Activated naive CD8-positive, alpha-beta T cell treated with anti-CD3 and anti-CD28 coated beads for 36 hours (primary cell): ENCODE results near the gene ELOF1. TPM values are rescaled to one million over a fixed set of nuclear protein-coding genes. Genes with fewer than 3 reads are reported as not detected.
"Not testable (repeated sequence)": the region's sequence is repeated elsewhere in the genome, so short reads cannot be mapped to it uniquely, and the experiment has no call there.

Experiments
- DNase-seq: peaks from one replicate; pipeline ENCODE4 v3.0.0; 2021
- H3K27ac Mint-ChIP-seq: one replicate; pipeline ENCODE4 v1.8.0; 2022; ENCODE audit warnings: mild to moderate bottlenecking, moderate library complexity, mixed read lengths
- H3K27me3 Mint-ChIP-seq: one replicate; pipeline ENCODE4 v1.8.0; 2022; ENCODE audit warnings: mild to moderate bottlenecking, mixed read lengths
- H3K36me3 Mint-ChIP-seq: one replicate; pipeline ENCODE4 v1.8.0; 2021; ENCODE audit warnings: mild to moderate bottlenecking, mixed read lengths
- H3K4me1 Mint-ChIP-seq: one replicate; pipeline ENCODE4 v1.8.0; 2021; ENCODE audit warnings: mixed read lengths
- H3K4me3 Mint-ChIP-seq: one replicate; pipeline ENCODE4 v1.8.0; 2022; ENCODE audit warnings: mild to moderate bottlenecking, moderate library complexity, mixed read lengths
- H3K9me3 Mint-ChIP-seq: one replicate; pipeline ENCODE4 v1.8.0; 2022; ENCODE audit warnings: mixed read lengths
- total RNA-seq, 2 experiments: library from RNA; stranded (reverse); gene quantifications; one replicate each; pipeline ENCODE4 v1.2.3, GENCODE V29; 2021

ELOF1 gene
- total RNA-seq, 2 experiments from 2014 or later: 63.8 to 69.3 TPM

DNA sequence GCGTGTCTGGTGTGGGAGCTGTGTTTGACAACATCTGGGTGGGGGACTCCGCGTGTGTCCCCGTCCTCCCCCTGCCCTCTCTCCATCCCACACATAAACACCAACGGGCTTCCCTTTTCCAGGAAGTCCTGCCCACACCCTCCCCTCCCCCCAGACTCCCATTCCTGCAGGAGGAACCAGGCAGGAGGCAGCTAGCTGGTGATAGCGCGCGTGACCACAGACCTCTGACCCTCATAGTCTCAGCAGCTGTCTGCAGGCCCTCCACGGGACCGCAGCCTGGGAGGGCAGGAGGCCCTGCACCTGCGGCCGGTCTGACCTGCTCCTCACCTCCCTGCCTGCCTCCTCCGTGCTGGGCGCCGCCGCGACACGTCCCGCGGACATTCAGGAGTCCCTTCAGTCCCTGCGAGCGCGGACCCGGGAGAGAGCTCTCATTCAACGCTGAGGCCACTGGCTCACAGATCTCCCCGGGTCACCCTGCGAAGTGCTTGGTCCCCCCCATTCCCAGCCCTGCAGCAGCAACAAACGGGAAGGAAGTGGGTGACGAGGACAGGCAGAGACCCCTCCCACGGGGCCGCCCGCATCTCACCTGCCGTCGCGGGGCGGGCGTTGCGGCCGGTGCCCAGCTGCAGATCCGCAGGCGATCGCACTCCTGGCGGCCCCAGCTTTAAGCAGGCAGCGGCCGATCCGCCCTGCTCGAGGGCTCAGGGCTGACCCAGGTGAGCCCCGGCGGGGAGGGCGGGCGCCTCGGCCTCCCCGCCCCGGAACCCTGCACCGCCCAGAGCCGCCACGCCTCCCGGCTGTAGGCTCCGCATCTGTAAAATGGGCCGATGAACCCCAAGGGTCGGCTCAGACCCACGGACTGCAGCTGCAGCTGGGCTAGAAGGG lies 19.5 kb upstream of the ELOF1 start:
- Mint-ChIP-seq H3K9me3 (no peaks in the 10 kb centered on the region), H3K4me3 (peak overlapping the region; percentile 59), H3K36me3 (no peaks in the 10 kb centered on the region), H3K27me3 (no peaks in the 10 kb centered on the region), H3K4me1 (peaks cover 32% of the 10 kb centered on the region), H3K27ac (no peak overlapping the region)
- DNase-seq: peak; percentile 34

GRCh38 chr19:11577451-11578257 lies 18.6 kb upstream of the ELOF1 start, which contains the start of gene ACP5:
TSS of gene ACP5 (minus strand) at chr19:11577645. CDS start at chr19:11577317, 328 bp downstream.
- H3K4me1 Mint-ChIP-seq: peaks cover 32% of the 10 kb centered on the region
- H3K27me3 Mint-ChIP-seq: no peaks in the 10 kb centered on the region
- H3K4me3 Mint-ChIP-seq: peak within 1 kb of the TSS; percentile 47
- H3K36me3 Mint-ChIP-seq: no peaks in the 10 kb centered on the region
- no peaks in the 10 kb centered on the region for H3K9me3 Mint-ChIP-seq
- no peak for DNase-seq
- H3K27ac Mint-ChIP-seq: no peak within 1 kb of the TSS

DNA sequence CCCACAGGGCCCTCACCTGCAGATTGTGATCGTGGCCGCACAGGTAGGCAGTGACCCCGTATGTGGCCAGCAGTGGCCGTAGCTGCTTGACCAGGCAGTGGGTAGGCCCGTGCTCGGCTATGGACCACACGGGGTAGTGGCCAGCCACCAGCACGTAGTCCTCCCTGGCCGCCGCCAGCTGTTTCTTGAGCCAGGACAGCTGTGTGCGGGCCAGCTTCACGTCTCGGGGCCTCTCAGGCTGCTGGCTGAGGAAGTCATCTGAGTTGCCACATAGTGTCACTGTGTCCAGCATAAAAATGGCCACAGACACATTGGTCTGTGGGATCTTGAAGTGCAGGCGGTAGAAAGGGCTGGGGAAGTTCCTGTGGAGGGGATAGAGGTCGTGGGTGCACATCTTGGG lies 17.2 kb upstream of the ELOF1 start:
- Mint-ChIP-seq H3K27ac (no peak overlapping the region), H3K36me3 (no peaks in the 10 kb centered on the region), H3K27me3 (no peaks in the 10 kb centered on the region), H3K4me1 (peaks cover 23% of the 10 kb centered on the region), H3K9me3 (no peaks in the 10 kb centered on the region), H3K4me3 (no peak overlapping the region)
- no peak for DNase-seq

DNA sequence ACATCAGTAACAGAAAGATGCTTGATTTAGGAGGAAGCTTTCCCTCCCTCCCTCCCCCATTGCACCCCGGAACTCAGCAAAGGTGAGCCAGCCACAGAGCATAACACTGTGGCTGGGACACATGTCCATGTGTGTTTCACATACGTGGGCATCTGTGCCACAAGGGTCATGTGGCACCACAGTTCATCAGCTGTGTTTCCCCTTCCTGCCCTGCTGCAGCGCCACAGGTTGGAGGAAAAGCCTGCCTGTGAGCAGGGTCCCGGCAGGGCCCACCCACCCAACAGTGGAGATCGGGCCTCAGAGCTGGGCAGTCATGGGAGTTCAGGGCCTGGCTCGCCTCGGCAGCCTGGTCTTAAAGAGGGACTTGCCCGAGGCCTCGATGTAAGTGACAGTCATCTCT lies 15.7 kb upstream of the ELOF1 start:
- H3K4me1 Mint-ChIP-seq: peaks cover 14% of the 10 kb centered on the region
- no peaks in the 10 kb centered on the region for H3K9me3 Mint-ChIP-seq
- no peak for DNase-seq
- no peak overlapping the region for H3K27ac Mint-ChIP-seq
- H3K4me3 Mint-ChIP-seq: no peak overlapping the region
- no peaks in the 10 kb centered on the region for H3K27me3 Mint-ChIP-seq
- H3K36me3 Mint-ChIP-seq: no peaks in the 10 kb centered on the region

DNA sequence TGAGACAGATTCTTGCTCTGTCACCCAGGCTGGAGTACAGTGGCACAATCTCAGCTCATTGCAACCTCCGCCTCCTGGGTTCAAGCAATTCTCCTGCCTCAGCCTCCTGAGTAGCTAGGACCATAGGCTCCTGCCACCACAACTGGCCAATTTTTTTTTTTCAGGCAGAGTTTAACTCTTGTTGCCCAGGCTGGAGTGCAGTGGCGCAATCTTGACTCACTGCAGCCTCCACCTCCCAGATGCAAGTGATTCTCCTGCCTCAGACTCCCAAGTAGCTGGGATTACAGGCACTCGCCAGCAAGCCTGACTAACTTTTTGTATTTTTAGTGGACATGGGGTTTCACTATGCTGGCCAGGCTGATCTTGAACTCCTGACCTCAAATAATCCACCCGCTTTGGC lies 14.7 kb upstream of the ELOF1 start:
- H3K4me3 Mint-ChIP-seq, H3K27ac Mint-ChIP-seq, H3K27me3 Mint-ChIP-seq, H3K9me3 Mint-ChIP-seq, DNase-seq, H3K36me3 Mint-ChIP-seq: not testable (repeated sequence)
- peaks cover 12% of the 10 kb centered on the region for H3K4me1 Mint-ChIP-seq

DNA sequence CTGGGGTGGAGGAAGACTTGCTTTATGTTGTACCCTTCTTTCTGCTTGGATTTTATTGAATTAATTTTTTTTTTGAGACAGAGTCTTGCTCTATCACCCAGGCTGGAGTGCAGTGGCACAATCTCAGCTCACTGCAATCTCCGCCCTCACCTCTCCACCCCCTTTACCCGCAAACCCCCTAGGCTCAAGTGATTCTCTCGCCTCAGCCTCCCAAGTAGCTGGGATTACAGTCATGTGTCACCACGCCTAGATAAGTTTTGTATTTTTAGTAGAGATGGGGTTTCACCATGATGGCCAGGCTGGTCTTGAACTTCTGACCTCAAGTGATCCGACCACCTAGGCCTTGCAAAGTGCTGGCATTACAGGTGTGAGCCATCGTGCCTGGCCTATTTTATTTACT lies 14.3 kb upstream of the ELOF1 start:
- not testable (repeated sequence) for H3K4me3 Mint-ChIP-seq, H3K27me3 Mint-ChIP-seq, H3K27ac Mint-ChIP-seq, H3K9me3 Mint-ChIP-seq, DNase-seq, H3K36me3 Mint-ChIP-seq
- peaks cover 12% of the 10 kb centered on the region for H3K4me1 Mint-ChIP-seq

DNA sequence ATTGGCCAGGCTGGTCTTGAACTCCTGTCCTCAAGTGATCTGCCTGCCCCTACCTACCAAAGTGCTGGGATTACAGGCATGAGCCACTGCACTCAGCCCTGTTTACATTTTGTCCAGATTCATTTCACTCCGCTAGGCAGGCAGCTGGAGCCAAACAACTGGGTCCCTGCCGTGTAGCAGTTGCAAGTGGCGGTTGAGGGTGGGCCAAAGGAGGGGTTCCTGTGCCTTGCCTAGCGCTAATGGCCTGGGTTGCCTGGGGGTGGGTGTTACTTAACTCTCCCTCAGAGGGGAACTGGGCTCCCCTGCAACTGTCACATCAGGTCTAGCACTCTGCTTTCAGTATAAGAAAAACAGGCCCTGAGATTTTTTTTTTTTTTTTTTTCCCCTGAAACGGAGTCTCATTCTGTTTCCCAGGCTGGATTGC lies 11.0 kb upstream of the ELOF1 start:
- Mint-ChIP-seq H3K4me3 (no peak overlapping the region), H3K27me3 (no peaks in the 10 kb centered on the region), H3K27ac (no peak overlapping the region), H3K36me3 (peaks cover 5% of the 10 kb centered on the region), H3K4me1 (peaks cover 10% of the 10 kb centered on the region), H3K9me3 (no peaks in the 10 kb centered on the region)
- DNase-seq: no peak

DNA sequence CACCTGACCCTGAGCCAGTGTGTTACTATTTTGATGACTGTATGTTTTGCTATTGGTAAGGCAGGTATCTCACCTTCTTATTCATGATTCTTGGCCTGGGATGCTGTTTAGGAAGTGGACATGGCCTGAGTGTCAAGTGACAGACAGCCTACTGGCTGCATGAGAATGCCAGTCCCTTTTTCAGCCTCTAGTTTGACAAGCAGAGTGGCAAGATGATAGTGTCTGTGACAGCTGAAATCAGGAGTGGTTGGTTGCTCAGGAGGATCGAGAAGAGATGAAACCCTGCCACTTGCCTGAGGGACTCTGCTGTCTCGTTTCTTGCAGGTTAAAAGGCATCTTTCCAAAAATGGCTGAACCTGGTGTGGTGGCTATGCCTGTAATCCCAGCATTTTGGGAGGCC lies 7.1 kb upstream of the ELOF1 start:
- no peaks in the 10 kb centered on the region for H3K27me3 Mint-ChIP-seq
- peaks cover 5% of the 10 kb centered on the region for H3K4me1 Mint-ChIP-seq
- no peaks in the 10 kb centered on the region for H3K9me3 Mint-ChIP-seq
- DNase-seq: no peak
- H3K27ac Mint-ChIP-seq: no peak overlapping the region
- peaks cover 5% of the 10 kb centered on the region for H3K36me3 Mint-ChIP-seq
- no peak overlapping the region for H3K4me3 Mint-ChIP-seq

GRCh38 chr19:11565649-11565980 lies 6.6 kb upstream of the ELOF1 start:
- not testable (repeated sequence) for H3K4me3 Mint-ChIP-seq, H3K27me3 Mint-ChIP-seq, H3K9me3 Mint-ChIP-seq, DNase-seq, H3K27ac Mint-ChIP-seq, H3K4me1 Mint-ChIP-seq, H3K36me3 Mint-ChIP-seq

DNA sequence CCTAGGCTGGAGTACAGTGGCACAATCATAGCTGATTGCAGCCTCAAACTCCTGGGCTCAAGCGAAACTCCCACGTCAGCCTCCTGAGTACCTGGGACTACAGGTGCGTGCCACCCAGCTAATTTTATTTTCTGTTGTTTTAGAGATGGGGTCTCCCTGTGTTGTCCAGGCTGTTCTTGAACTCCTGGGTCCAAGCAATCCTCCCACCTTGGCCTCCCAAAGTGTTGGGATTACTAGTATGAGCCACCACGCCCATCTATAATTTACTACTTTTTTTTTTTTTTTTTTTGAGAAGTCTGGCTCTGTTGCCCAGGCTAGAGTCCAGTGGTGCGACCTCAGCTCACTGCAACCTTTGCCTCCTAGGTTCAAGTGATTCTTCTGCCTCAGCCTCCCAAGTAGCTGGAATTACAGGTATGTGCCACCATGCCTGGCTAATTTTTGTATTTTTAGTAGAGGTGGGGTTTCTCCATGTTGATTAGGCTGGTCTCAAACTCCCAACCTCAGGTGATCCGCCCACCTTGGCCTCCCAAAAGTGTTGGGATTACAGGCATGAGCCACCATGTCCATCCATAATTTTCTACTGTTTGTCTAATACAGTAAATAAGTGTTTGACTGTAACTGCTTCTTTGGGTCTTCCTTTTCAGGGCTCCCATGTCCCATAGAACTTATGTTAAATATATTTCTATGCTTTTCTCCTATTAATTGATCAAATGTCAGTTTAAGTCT lies 5.2 kb upstream of the ELOF1 start:
- peaks cover 16% of the 10 kb centered on the region for H3K4me1 Mint-ChIP-seq
- not testable (repeated sequence) for H3K36me3 Mint-ChIP-seq, H3K4me3 Mint-ChIP-seq, H3K27me3 Mint-ChIP-seq, DNase-seq, H3K9me3 Mint-ChIP-seq, H3K27ac Mint-ChIP-seq

GRCh38 chr19:11563532-11563931 lies 4.5 kb upstream of the ELOF1 start:
- Mint-ChIP-seq H3K27me3 (no peaks in the 10 kb centered on the region), H3K27ac (no peak overlapping the region)

GRCh38 chr19:11560404-11561051 lies 1.5 kb upstream of the ELOF1 start:
- DNase-seq: peak; percentile 70
- Mint-ChIP-seq H3K4me1 (peaks cover 30% of the 10 kb centered on the region), H3K9me3 (no peaks in the 10 kb centered on the region), H3K36me3 (peaks cover 11% of the 10 kb centered on the region), H3K4me3 (peak overlapping the region; percentile 98), H3K27me3 (no peaks in the 10 kb centered on the region), H3K27ac (peak overlapping the region; percentile 55)

More at GRCh38 chr19:11563532-11563931, 4.5 kb upstream of the ELOF1 start:
- Mint-ChIP-seq H3K4me3 (no peak overlapping the region), H3K9me3 (no peaks in the 10 kb centered on the region), H3K36me3 (peaks cover 5% of the 10 kb centered on the region), H3K4me1 (peaks cover 16% of the 10 kb centered on the region)
- DNase-seq: no peak

GRCh38 chr19:11556634-11557420 lies 2.2 kb downstream of the ELOF1 start:
- Mint-ChIP-seq H3K4me1 (peaks cover 38% of the 10 kb centered on the region), H3K4me3 (peak overlapping the region; percentile 98), H3K27ac (peak overlapping the region; percentile 68), H3K36me3 (peaks cover 17% of the 10 kb centered on the region), H3K27me3 (no peaks in the 10 kb centered on the region), H3K9me3 (no peaks in the 10 kb centered on the region)
- no peak for DNase-seq

GRCh38 chr19:11555246-11555645 lies 3.8 kb downstream of the ELOF1 start:
- Mint-ChIP-seq H3K27me3 (no peaks in the 10 kb centered on the region), H3K4me1 (peaks cover 31% of the 10 kb centered on the region)

More at GRCh38 chr19:11555246-11555645, 3.8 kb downstream of the ELOF1 start:
- peak overlapping the region; percentile 27 for H3K27ac Mint-ChIP-seq
- peaks cover 17% of the 10 kb centered on the region for H3K36me3 Mint-ChIP-seq
- no peak overlapping the region for H3K4me3 Mint-ChIP-seq
- H3K9me3 Mint-ChIP-seq: no peaks in the 10 kb centered on the region
- no peak for DNase-seq
